Prostate gland (tissue), 2 donors: ENCODE data around the gene DAPK1. TPM values are rescaled to one million over a fixed set of nuclear protein-coding genes. Genes with fewer than 3 reads are reported as not detected.
"Not testable (repeated sequence)": the region's sequence is repeated elsewhere in the genome, so short reads cannot be mapped to it uniquely, and the experiment has no call there.

Experiments
- DNase-seq: peaks from one replicate; pipeline ENCODE4 v3.0.0-alpha.2; 2019; ENCODE audit warnings: low spot score
- H3K27ac ChIP-seq, 2 donors: fragments of 200-600 bp; sonication (generic); 2 replicates each; pipeline ENCODE4 v1.5.1; 2017 to 2019
- H3K27me3 ChIP-seq: fragments of 200-600 bp; sonication (generic); replicated peaks from 2 replicates; pipeline ENCODE4 v1.5.1; 2019; ENCODE audit not compliant: insufficient read depth
- H3K36me3 ChIP-seq, 2 donors: fragments of 200-600 bp; sonication (generic); 1 replicate in 1 of 2; 2 replicates in 1 of 2; pipeline versions ENCODE4 v1.5.1 to v1.8.1; 2017 to 2019
- H3K4me1 ChIP-seq: fragments of 200-600 bp; sonication (generic); replicated peaks from 2 replicates; pipeline ENCODE4 v1.5.1; 2019
- H3K4me3 ChIP-seq, 2 donors: fragments of 200-600 bp; sonication (generic); 2 replicates each; pipeline ENCODE4 v1.5.1; 2017 to 2019
- H3K9me3 ChIP-seq: fragments of 200-600 bp; sonication (generic); 2 replicates; pipeline ENCODE4 v1.5.1; 2017
- POLR2A ChIP-seq: fragments of 450-650 bp; IDR thresholded peaks from one replicate; pipeline ENCODE4 v1.6.1; 2016; ENCODE audit warnings: antibody characterized with exemption, mild to moderate bottlenecking
- POLR2AphosphoS5 ChIP-seq: sonication (generic); formaldehyde crosslinking; IDR thresholded peaks from one replicate; pipeline ENCODE4 v1.6.1; 2017; ENCODE audit warnings: antibody characterized with exemption
- WGBS: methylation state at CpG from one replicate; pipeline ENCODE4 v1.1.5; 2018; 5-methylcytosine and 5-hydroxymethylcytosine counted together
- intact Hi-C: fragments of 100-400 bp; cut with DNase I; formaldehyde crosslinking; loops from one replicate; pipeline ENCODE4 v1.14.2; 2022
- total RNA-seq, 2 donors: library from RNA; depleted of rRNA; stranded (reverse); fragments of >200 nt; gene quantifications; one replicate each; pipeline ENCODE4 v1.1.0, GENCODE V29; 2016
- TF ChIP-seq, protein P1 (sequence below), 4 experiments: fragments of 200-600 bp in 2 of 4; fragments of 450-650 bp in 2 of 4; sonication (generic) in 2 of 4; IDR thresholded peaks; 1 replicate in 3 of 4; 2 replicates in 1 of 4; pipeline ENCODE4 v1.5.1; 2016 to 2019; ENCODE audit warnings: antibody characterized with exemption in 4 of 4, mild to moderate bottlenecking in 2 of 4, moderate library complexity in 2 of 4

Gene DAPK1
- total RNA-seq, 2 donors from 2014 or later = 13.9 to 39.1 TPM

DNA sequence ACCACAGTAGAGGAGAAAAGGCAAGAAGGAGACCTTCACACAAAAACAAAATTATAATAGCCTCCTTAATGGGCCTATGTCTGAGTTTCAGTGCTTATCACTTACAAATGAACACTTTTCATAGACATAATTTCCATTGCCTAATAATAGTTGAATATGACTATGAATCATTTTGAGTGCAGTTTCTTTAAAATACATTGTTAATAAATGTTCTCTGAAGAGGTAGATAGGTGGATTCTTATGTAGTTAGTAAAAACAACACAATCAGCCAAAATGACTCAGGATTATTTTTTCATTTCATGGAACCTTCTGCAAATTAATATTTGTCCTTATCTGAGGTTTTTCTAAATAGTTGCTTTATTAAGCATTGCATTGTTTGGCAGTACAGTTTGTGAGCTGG, 45.6 kb downstream of the DAPK1 start:
- H3K4me1 ChIP-seq = no peaks in the 10 kb centered on the region
- intact Hi-C loops = no loop called here
- H3K27me3 ChIP-seq = no peaks in the 10 kb centered on the region
- H3K27ac ChIP-seq = no peak overlapping the region
- H3K36me3 ChIP-seq = no peaks in the 10 kb centered on the region
- no peak for DNase-seq
- H3K9me3 ChIP-seq = no peaks in the 10 kb centered on the region
- TF ChIP-seq, protein P1, sequence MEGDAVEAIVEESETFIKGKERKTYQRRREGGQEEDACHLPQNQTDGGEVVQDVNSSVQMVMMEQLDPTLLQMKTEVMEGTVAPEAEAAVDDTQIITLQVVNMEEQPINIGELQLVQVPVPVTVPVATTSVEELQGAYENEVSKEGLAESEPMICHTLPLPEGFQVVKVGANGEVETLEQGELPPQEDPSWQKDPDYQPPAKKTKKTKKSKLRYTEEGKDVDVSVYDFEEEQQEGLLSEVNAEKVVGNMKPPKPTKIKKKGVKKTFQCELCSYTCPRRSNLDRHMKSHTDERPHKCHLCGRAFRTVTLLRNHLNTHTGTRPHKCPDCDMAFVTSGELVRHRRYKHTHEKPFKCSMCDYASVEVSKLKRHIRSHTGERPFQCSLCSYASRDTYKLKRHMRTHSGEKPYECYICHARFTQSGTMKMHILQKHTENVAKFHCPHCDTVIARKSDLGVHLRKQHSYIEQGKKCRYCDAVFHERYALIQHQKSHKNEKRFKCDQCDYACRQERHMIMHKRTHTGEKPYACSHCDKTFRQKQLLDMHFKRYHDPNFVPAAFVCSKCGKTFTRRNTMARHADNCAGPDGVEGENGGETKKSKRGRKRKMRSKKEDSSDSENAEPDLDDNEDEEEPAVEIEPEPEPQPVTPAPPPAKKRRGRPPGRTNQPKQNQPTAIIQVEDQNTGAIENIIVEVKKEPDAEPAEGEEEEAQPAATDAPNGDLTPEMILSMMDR (IDR thresholded peaks at IDR 0.05) = no peak
- TF ChIP-seq POLR2A (no peak), POLR2AphosphoS5 (no peak)
- no peak overlapping the region for H3K4me3 ChIP-seq

DNA sequence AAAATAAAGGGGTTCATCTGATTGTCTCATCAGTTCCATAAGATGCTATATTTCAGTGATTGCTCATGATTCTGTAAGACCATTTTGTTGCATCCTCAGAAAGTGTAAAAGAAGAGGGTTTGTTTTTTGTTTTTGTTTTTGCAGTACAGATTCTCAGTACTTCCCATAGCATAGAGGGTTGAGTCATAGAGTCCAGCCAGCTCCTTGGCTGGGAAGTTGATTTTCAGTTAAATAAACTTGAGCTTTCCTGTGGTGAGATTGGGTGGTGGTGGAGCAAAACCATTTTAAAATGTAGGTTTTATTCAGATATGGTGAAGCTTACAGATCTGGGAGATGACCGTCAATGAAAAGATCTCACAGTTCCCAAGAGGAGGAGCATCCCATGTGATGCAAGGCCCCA, 48.2 kb downstream of the DAPK1 start:
- TF ChIP-seq POLR2A (no peak), POLR2AphosphoS5 (no peak)
- TF ChIP-seq, protein P1 (IDR thresholded peaks at IDR 0.05) = no peak
- no peaks in the 10 kb centered on the region for H3K9me3 ChIP-seq
- WGBS = 84% methylated on average over 1 of the region's 1 CpG
- no peak overlapping the region for H3K4me3 ChIP-seq
- DNase-seq = no peak
- intact Hi-C loops = no loop called here
- no peaks in the 10 kb centered on the region for H3K27me3 ChIP-seq
- no peak overlapping the region for H3K27ac ChIP-seq
- no peaks in the 10 kb centered on the region for H3K36me3 ChIP-seq
- no peaks in the 10 kb centered on the region for H3K4me1 ChIP-seq

DNA sequence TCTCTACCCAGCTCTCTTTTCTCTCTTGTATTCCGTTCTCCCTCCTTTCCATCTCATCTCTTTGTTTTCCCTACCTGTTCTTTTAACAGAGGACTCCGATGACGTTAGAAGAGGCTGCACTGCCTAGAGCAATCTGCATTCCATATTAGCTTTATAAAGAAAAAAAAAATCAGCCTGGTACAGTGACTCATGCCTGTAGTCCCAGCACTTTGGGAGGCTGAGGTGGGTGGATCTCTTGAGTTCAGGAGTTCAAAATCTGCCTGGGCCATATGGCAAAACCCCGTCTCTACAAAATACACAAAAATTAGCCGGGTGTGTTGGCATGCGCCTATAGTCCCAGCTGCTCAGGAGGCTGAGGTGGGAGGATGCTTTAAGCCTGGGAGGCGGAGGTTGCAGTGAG, 49.0 kb downstream of the DAPK1 start:
- DNase-seq = no peak
- WGBS = 71% methylated on average over 7 of the region's 7 CpGs
- Histone ChIP-seq H3K4me1 (no peaks in the 10 kb centered on the region), H3K9me3 (no peaks in the 10 kb centered on the region), H3K27ac (no peak overlapping the region), H3K27me3 (no peaks in the 10 kb centered on the region), H3K4me3 (no peak overlapping the region), H3K36me3 (no peaks in the 10 kb centered on the region)
- TF ChIP-seq POLR2AphosphoS5 = no peak
- no peak for TF ChIP-seq POLR2A
- TF ChIP-seq, protein P1 (IDR thresholded peaks at IDR 0.05) = no peak
- intact Hi-C loops = no loop called here

DNA sequence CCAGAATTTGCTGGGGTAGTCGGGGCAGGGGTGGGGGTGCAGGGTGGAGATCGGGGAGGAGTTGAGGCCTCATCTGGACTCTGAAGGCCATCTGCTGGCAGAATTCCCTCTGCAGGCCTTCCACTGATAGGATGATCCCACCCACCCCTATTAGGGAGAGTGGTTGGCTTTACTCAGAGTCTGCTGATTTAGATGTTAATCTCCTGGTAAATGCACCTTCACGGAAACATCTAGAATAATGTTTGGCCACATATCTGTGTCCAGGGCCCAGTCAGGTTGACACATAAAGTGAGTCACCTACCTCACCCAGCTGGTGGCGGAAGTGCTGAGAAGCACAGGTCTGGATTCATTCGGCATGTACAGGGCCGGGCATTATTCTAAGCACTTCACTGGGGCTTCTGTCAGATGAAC, 50.0 kb downstream of the DAPK1 start:
- H3K9me3 ChIP-seq = no peaks in the 10 kb centered on the region
- 92% methylated on average over 6 of the region's 6 CpGs for WGBS
- no peaks in the 10 kb centered on the region for H3K27me3 ChIP-seq
- H3K4me3 ChIP-seq = no peak overlapping the region
- intact Hi-C loops = no loop called here
- H3K36me3 ChIP-seq = no peaks in the 10 kb centered on the region
- no peak overlapping the region for H3K27ac ChIP-seq
- H3K4me1 ChIP-seq = no peaks in the 10 kb centered on the region
- DNase-seq = no peak
- TF ChIP-seq, protein P1 (IDR thresholded peaks at IDR 0.05) = no peak
- TF ChIP-seq POLR2AphosphoS5 (no peak), POLR2A (no peak)

DNA sequence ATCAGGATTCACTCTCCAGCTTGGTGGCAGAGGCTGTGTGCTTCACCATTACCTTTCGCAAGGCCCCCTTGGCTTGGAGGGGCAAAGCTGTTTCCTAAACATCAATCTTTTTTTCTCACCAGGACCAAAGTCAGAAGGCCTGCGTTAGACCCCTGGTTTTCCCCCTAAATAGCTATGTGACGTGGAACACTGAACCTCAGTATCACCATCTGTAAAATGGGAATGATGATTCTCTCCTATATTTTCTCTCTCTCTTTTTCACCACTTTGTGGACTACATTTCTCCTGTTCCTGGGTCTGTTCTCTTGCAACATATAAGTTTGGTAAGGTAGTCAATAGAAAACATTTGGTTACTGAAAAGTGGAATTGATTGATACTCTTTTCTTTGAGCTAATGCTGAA, 50.5 kb downstream of the DAPK1 start:
- no peak overlapping the region for H3K4me3 ChIP-seq
- WGBS = 81% methylated on average over 3 of the region's 3 CpGs
- no peak for DNase-seq
- H3K27ac ChIP-seq = no peak overlapping the region
- intact Hi-C loops = no loop called here
- H3K9me3 ChIP-seq = no peaks in the 10 kb centered on the region
- no peak for TF ChIP-seq POLR2AphosphoS5
- no peaks in the 10 kb centered on the region for H3K27me3 ChIP-seq
- H3K36me3 ChIP-seq = no peaks in the 10 kb centered on the region
- H3K4me1 ChIP-seq = no peaks in the 10 kb centered on the region

DNA sequence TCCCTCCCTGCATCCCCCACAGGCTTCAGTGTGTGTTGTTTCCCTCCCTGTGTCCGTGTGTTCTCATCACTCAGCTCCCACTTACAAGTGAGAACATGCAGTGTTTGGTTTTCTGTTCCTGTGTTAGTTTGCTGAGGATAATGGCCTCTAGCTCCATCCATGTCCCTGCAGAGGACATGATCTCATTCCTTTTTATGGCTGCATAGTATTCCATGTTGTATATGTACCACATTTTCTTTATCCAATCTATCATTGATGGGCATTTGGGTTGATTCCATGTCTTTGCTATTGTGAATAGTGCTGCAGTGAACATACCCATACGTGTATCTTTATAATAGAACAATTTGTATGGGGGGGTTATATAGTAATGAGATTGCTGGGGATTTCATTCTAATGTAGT, 51.4 kb downstream of the DAPK1 start:
- WGBS = 83% methylated on average over 2 of the region's 2 CpGs
- DNase-seq, H3K4me1 ChIP-seq, intact Hi-C loops, H3K27me3 ChIP-seq, H3K27ac ChIP-seq, H3K4me3 ChIP-seq, H3K36me3 ChIP-seq, H3K9me3 ChIP-seq: not testable (repeated sequence)
